Measurements from ENCODE around the gene ERG.

- TF ChIP-seq EP300 (IDR thresholded peaks at IDR 0.05) (no peak), CTCF (IDR thresholded peaks at IDR 0.05) (no peak), POLR2AphosphoS5 (IDR thresholded peaks at IDR 0.05) (no peak), POLR2A (IDR thresholded peaks at IDR 0.05; ENCODE audit: low read depth) (no peak)
Observed at GRCh38 chr21:38455403-38455802, 42.9 kb downstream of the ERG start.

All from esophagus muscularis mucosa (tissue), 4 donors.